Raji (cell line): ENCODE results near the gene ATG10.

Source experiments
- POLR2A ChIP-seq: IDR thresholded peaks from 2 replicates; pipeline ENCODE4 v1.6.1; 2011; ENCODE audit warnings: low read depth, low read length, control low read depth; ENCODE audit not compliant: insufficient read depth

The ATG10 gene

GRCh38 chr5:82277613-82277986 lies 305.8 kb downstream of the ATG10 start:
- TF ChIP-seq POLR2A, result no peak

- TF ChIP-seq POLR2A, result peak; percentile 85
These were observed 306.3 kb downstream of the ATG10 start, which contains the start of gene RPS23 for GRCh38 chr5:82277987-82278710. RPS23 (minus strand) TSS chr5:82278354; CDS start chr5:82278323, 31 bp downstream.

- no peak; the same call in 1 of the 2 replicates for TF ChIP-seq POLR2A
These were observed 307.0 kb downstream of the ATG10 start for GRCh38 chr5:82278711-82279370.

GRCh38 chr5:82283893-82284292 lies 312.1 kb downstream of the ATG10 start:
- no peak for TF ChIP-seq POLR2A

- no peak for TF ChIP-seq POLR2A
These were observed 313.4 kb downstream of the ATG10 start for GRCh38 chr5:82285206-82285605.

GRCh38 chr5:82287625-82288024 lies 315.8 kb downstream of the ATG10 start:
- no peak for TF ChIP-seq POLR2A

- no peak for TF ChIP-seq POLR2A
These were observed 318.2 kb downstream of the ATG10 start for GRCh38 chr5:82290005-82290404.

- TF ChIP-seq POLR2A, result no peak
These were observed 319.1 kb downstream of the ATG10 start for GRCh38 chr5:82290908-82291307.

- no peak for TF ChIP-seq POLR2A
These were observed 319.6 kb downstream of the ATG10 start for GRCh38 chr5:82291420-82291819.

- TF ChIP-seq POLR2A, result no peak
These were observed 323.3 kb downstream of the ATG10 start for GRCh38 chr5:82295144-82295543.

GRCh38 chr5:82295959-82296531 lies 324.2 kb downstream of the ATG10 start:
- TF ChIP-seq POLR2A, result no peak

GRCh38 chr5:82296929-82297328 lies 325.1 kb downstream of the ATG10 start:
- TF ChIP-seq POLR2A, result no peak

GRCh38 chr5:82297711-82298110 lies 325.9 kb downstream of the ATG10 start:
- TF ChIP-seq POLR2A, result no peak

GRCh38 chr5:82298668-82299067 lies 326.8 kb downstream of the ATG10 start:
- no peak for TF ChIP-seq POLR2A

- TF ChIP-seq POLR2A, result no peak
These were observed 329.4 kb downstream of the ATG10 start for GRCh38 chr5:82301190-82301589.
